HG03442 (cell line): Measurements from ENCODE around the gene FAP.

Experiments
- ATAC-seq: cut with Tn5 transposase; IDR thresholded peaks from one replicate; pipeline ENCODE4 v1.9.1; 2021; ENCODE audit warnings: mild to moderate bottlenecking, moderate library complexity; ENCODE audit not compliant: unreplicated experiment

FAP gene

GRCh38 chr2:162127422-162127821 lies 115.8 kb downstream of the FAP start:
- ATAC-seq = no peak

- peak; percentile 14 for ATAC-seq
Measured at GRCh38 chr2:162126527-162126926, 116.7 kb downstream of the FAP start.

GRCh38 chr2:162126111-162126519 lies 117.1 kb downstream of the FAP start:
- peak; percentile 94 for ATAC-seq

- ATAC-seq = no peak
Measured at GRCh38 chr2:162125138-162125537, 118.1 kb downstream of the FAP start.

GRCh38 chr2:162123806-162124758 lies 119.2 kb downstream of the FAP start:
- no peak for ATAC-seq
